Mucosa of stomach (tissue), 1 donor: ENCODE data around the gene COQ2.
"Not testable (repeated sequence)": the region's sequence is repeated elsewhere in the genome, so short reads cannot be mapped to it uniquely, and the experiment has no call there.

Experiments
- H3K27me3 ChIP-seq: one replicate; pipeline ENCODE4 v1.7.0; 2013; ENCODE audit warnings: mild to moderate bottlenecking, low read length; ENCODE audit not compliant: control insufficient read depth, insufficient read depth
- H3K36me3 ChIP-seq: one replicate; pipeline ENCODE4 v1.7.0; 2013; ENCODE audit warnings: low read length; ENCODE audit not compliant: control insufficient read depth, insufficient read depth
- H3K4me1 ChIP-seq: one replicate; pipeline ENCODE4 v1.7.0; 2013; ENCODE audit warnings: mild to moderate bottlenecking, low read length; ENCODE audit not compliant: control insufficient read depth, insufficient read depth
- H3K4me3 ChIP-seq: one replicate; pipeline ENCODE4 v1.7.0; 2013; ENCODE audit warnings: low read length
- H3K9ac ChIP-seq: one replicate; pipeline ENCODE4 v1.7.0; 2013; ENCODE audit warnings: mild to moderate bottlenecking, low read length, moderate library complexity
- H3K9me3 ChIP-seq: one replicate; pipeline ENCODE4 v1.7.0; 2013; ENCODE audit warnings: mild to moderate bottlenecking, low read length, moderate library complexity; ENCODE audit not compliant: control insufficient read depth
- donor health status: Pancreatic carcinoma.

The COQ2 gene

GRCh38 chr4:83315341-83315870 lies 30.8 kb upstream of the COQ2 start:
- Histone ChIP-seq H3K27me3 (no peaks in the 10 kb centered on the region), H3K36me3 (no peaks in the 10 kb centered on the region), H3K4me1 (no peaks in the 10 kb centered on the region), H3K9ac (no peak overlapping the region), H3K4me3 (no peak overlapping the region), H3K9me3 (no peaks in the 10 kb centered on the region)

- H3K27me3 ChIP-seq, result no peaks in the 10 kb centered on the region
- no peaks in the 10 kb centered on the region for H3K36me3 ChIP-seq
These were observed 24.1 kb upstream of the COQ2 start for GRCh38 chr4:83308672-83309071.

GRCh38 chr4:83307920-83308319 lies 23.3 kb upstream of the COQ2 start:
- Histone ChIP-seq H3K36me3 (no peaks in the 10 kb centered on the region), H3K4me1 (no peaks in the 10 kb centered on the region), H3K9me3 (no peaks in the 10 kb centered on the region), H3K9ac (no peak overlapping the region), H3K4me3 (no peak overlapping the region), H3K27me3 (no peaks in the 10 kb centered on the region)

More at GRCh38 chr4:83308672-83309071, 24.1 kb upstream of the COQ2 start:
- Histone ChIP-seq H3K9me3 (no peaks in the 10 kb centered on the region), H3K9ac (no peak overlapping the region), H3K4me1 (no peaks in the 10 kb centered on the region), H3K4me3 (no peak overlapping the region)

- Histone ChIP-seq H3K9ac (no peak overlapping the region), H3K9me3 (no peaks in the 10 kb centered on the region), H3K4me1 (no peaks in the 10 kb centered on the region), H3K27me3 (no peaks in the 10 kb centered on the region), H3K4me3 (no peak overlapping the region), H3K36me3 (no peaks in the 10 kb centered on the region)
These were observed 20.6 kb upstream of the COQ2 start for GRCh38 chr4:83305187-83305586.

GRCh38 chr4:83297548-83298260 lies 13.1 kb upstream of the COQ2 start:
- no peaks in the 10 kb centered on the region for H3K4me1 ChIP-seq
- no peak overlapping the region for H3K9ac ChIP-seq
- H3K9me3 ChIP-seq, result no peaks in the 10 kb centered on the region
- H3K27me3 ChIP-seq, result no peaks in the 10 kb centered on the region
- H3K36me3 ChIP-seq, result no peaks in the 10 kb centered on the region
- H3K4me3 ChIP-seq, result no peak overlapping the region

GRCh38 chr4:83293305-83294046 lies 8.9 kb upstream of the COQ2 start:
- Histone ChIP-seq H3K4me3 (no peak overlapping the region), H3K9me3 (no peaks in the 10 kb centered on the region), H3K27me3 (no peaks in the 10 kb centered on the region), H3K4me1 (no peaks in the 10 kb centered on the region), H3K36me3 (no peaks in the 10 kb centered on the region), H3K9ac (no peak overlapping the region)

- not testable (repeated sequence) for H3K4me1 ChIP-seq, H3K36me3 ChIP-seq, H3K4me3 ChIP-seq, H3K9me3 ChIP-seq, H3K27me3 ChIP-seq, H3K9ac ChIP-seq
These were observed 5.6 kb upstream of the COQ2 start for GRCh38 chr4:83290059-83290774.

GRCh38 chr4:83288381-83288780 lies 3.8 kb upstream of the COQ2 start:
- H3K9ac ChIP-seq, H3K27me3 ChIP-seq, H3K9me3 ChIP-seq, H3K4me1 ChIP-seq, H3K36me3 ChIP-seq, H3K4me3 ChIP-seq: not testable (repeated sequence)

- H3K27me3 ChIP-seq, result no peaks in the 10 kb centered on the region
- peak overlapping the region; percentile 81 for H3K9ac ChIP-seq
- H3K4me3 ChIP-seq, result peak overlapping the region; percentile 74
- no peaks in the 10 kb centered on the region for H3K36me3 ChIP-seq
- peaks cover 5% of the 10 kb centered on the region for H3K4me1 ChIP-seq
- no peaks in the 10 kb centered on the region for H3K9me3 ChIP-seq
These were observed 433 bp upstream of the COQ2 start for GRCh38 chr4:83285055-83285407.

- Histone ChIP-seq H3K4me1 (peaks cover 5% of the 10 kb centered on the region), H3K36me3 (no peaks in the 10 kb centered on the region), H3K9ac (no peak overlapping the region), H3K4me3 (no peak overlapping the region), H3K9me3 (no peaks in the 10 kb centered on the region), H3K27me3 (no peaks in the 10 kb centered on the region)
These were observed 1.4 kb downstream of the COQ2 start for GRCh38 chr4:83283181-83283580.

- H3K9ac ChIP-seq, result no peak overlapping the region
These were observed 2.5 kb downstream of the COQ2 start for GRCh38 chr4:83282049-83282535.

GRCh38 chr4:83281307-83281706 lies 3.3 kb downstream of the COQ2 start:
- Histone ChIP-seq H3K9ac (no peak overlapping the region), H3K9me3 (no peaks in the 10 kb centered on the region), H3K36me3 (no peaks in the 10 kb centered on the region), H3K4me3 (no peak overlapping the region), H3K27me3 (no peaks in the 10 kb centered on the region), H3K4me1 (peaks cover 5% of the 10 kb centered on the region)

More at GRCh38 chr4:83282049-83282535, 2.5 kb downstream of the COQ2 start:
- no peaks in the 10 kb centered on the region for H3K27me3 ChIP-seq
- no peaks in the 10 kb centered on the region for H3K9me3 ChIP-seq
- no peaks in the 10 kb centered on the region for H3K36me3 ChIP-seq
- H3K4me3 ChIP-seq, result no peak overlapping the region
- H3K4me1 ChIP-seq, result peaks cover 5% of the 10 kb centered on the region
